ENCODE results near the gene RPL4.

DNA sequence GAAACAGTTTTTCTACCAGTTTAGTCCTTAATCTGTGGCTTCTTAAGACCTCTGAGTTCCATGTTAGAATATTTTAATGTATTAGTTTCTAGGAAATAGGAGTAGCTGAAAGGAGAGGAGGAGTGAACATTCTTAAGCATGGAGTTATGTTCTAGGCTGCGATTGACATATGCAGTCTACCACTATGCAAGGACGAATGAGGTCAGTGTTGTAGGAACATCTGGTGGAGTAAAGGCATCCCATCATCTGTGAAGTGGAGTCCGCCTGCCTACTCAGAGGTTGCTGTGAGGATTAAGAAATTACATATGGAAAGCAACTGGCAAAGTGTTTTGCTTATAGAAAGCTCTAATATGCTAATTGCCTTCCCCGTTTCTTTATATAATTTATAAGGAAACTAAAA lies 52.2 kb downstream of the RPL4 start:
- TF ChIP-seq, protein P1, sequence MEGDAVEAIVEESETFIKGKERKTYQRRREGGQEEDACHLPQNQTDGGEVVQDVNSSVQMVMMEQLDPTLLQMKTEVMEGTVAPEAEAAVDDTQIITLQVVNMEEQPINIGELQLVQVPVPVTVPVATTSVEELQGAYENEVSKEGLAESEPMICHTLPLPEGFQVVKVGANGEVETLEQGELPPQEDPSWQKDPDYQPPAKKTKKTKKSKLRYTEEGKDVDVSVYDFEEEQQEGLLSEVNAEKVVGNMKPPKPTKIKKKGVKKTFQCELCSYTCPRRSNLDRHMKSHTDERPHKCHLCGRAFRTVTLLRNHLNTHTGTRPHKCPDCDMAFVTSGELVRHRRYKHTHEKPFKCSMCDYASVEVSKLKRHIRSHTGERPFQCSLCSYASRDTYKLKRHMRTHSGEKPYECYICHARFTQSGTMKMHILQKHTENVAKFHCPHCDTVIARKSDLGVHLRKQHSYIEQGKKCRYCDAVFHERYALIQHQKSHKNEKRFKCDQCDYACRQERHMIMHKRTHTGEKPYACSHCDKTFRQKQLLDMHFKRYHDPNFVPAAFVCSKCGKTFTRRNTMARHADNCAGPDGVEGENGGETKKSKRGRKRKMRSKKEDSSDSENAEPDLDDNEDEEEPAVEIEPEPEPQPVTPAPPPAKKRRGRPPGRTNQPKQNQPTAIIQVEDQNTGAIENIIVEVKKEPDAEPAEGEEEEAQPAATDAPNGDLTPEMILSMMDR (IDR thresholded peaks at IDR 0.05; ENCODE audit: low read depth, low read length, poor library complexity, severe bottlenecking) = no peak
- TF ChIP-seq EZH2phosphoT487 (IDR thresholded peaks at IDR 0.05; ENCODE audit: borderline replicate concordance, low read length) = no peak
